GM23338 (cell line): ENCODE results near the gene TRUB2. TPM values are rescaled to one million over a fixed set of nuclear protein-coding genes. Genes with fewer than 3 reads are reported as not detected.

Experiments used
- ATAC-seq: fragments of 200-7000 bp; cut with Tn5 transposase; 3 replicates; pipeline ENCODE4 v1.9.1; 2020
- DNase-seq: peaks from one replicate; pipeline ENCODE4 v3.0.0-alpha.2; 2015; ENCODE audit warnings: low spot score
- H2AFZ ChIP-seq: fragments of 200-600 bp; sonication (generic); 2 replicates; pipeline ENCODE4 v1.8.0; 2016; ENCODE audit warnings: antibody characterized with exemption, mild to moderate bottlenecking, moderate library complexity
- H3F3A ChIP-seq: fragments of 200-600 bp; sonication (generic); replicated peaks from 2 replicates; pipeline ENCODE4 v1.8.0; 2017; ENCODE audit warnings: antibody characterized with exemption, mixed run types, low read depth
- H3K27ac ChIP-seq: fragments of 200-600 bp; sonication (generic); 2 replicates; pipeline ENCODE4 v1.6.1; 2016; ENCODE audit warnings: low read depth
- H3K27me3 ChIP-seq: fragments of 200-600 bp; sonication (generic); 2 replicates; pipeline ENCODE4 v1.8.0; 2016; ENCODE audit warnings: mild to moderate bottlenecking, mixed run types, moderate library complexity; ENCODE audit not compliant: insufficient read depth
- H3K36me3 ChIP-seq: fragments of 200-600 bp; sonication (generic); 2 replicates; pipeline ENCODE4 v1.8.0; 2016; ENCODE audit warnings: mild to moderate bottlenecking; ENCODE audit not compliant: insufficient read depth
- H3K4me1 ChIP-seq: fragments of 200-600 bp; sonication (generic); 2 replicates; pipeline ENCODE4 v1.8.0; 2016; ENCODE audit warnings: mild to moderate bottlenecking, moderate library complexity; ENCODE audit not compliant: insufficient read depth
- H3K4me2 ChIP-seq: fragments of 200-600 bp; sonication (generic); 2 replicates; pipeline ENCODE4 v1.7.1; 2017; ENCODE audit warnings: mixed run types
- H3K4me3 ChIP-seq: fragments of 200-600 bp; sonication (generic); 2 replicates; pipeline ENCODE4 v1.6.1; 2016; ENCODE audit warnings: mixed run types
- H3K79me2 ChIP-seq: fragments of 200-600 bp; sonication (generic); replicated peaks from 2 replicates; pipeline ENCODE4 v1.8.0; 2017; ENCODE audit warnings: mild to moderate bottlenecking; ENCODE audit not compliant: insufficient read depth
- H3K9me2 ChIP-seq: fragments of 200-600 bp; sonication (generic); 2 replicates; pipeline ENCODE4 v1.8.0; 2017; ENCODE audit not compliant: insufficient read depth
- H4K20me1 ChIP-seq: fragments of 200-600 bp; sonication (generic); replicated peaks from 2 replicates; pipeline ENCODE4 v1.8.0; 2017; ENCODE audit warnings: mild to moderate bottlenecking; ENCODE audit not compliant: insufficient read depth
- H3K27ac Mint-ChIP-seq: 2 replicates; pipeline ENCODE4 v1.8.0; 2020; ENCODE audit warnings: inconsistent platforms, mild to moderate bottlenecking, moderate library complexity, mixed read lengths
- H3K27me3 Mint-ChIP-seq: 3 replicates; pipeline ENCODE4 v1.8.0; 2022; ENCODE audit warnings: low read depth, mild to moderate bottlenecking, moderate library complexity, mixed read lengths, inconsistent platforms; ENCODE audit not compliant: insufficient read depth, poor library complexity
- H3K36me3 Mint-ChIP-seq: 3 replicates; pipeline ENCODE4 v1.8.0; 2021; ENCODE audit warnings: low read depth, mild to moderate bottlenecking, inconsistent platforms, moderate library complexity, mixed read lengths
- H3K4me1 Mint-ChIP-seq: 3 replicates; pipeline ENCODE4 v1.8.0; 2020; ENCODE audit warnings: mild to moderate bottlenecking, inconsistent platforms, mixed read lengths
- H3K4me3 Mint-ChIP-seq: 3 replicates; pipeline ENCODE4 v1.8.0; 2021; ENCODE audit warnings: moderate library complexity, mild to moderate bottlenecking, inconsistent platforms, mixed read lengths
- H3K9me3 Mint-ChIP-seq: 3 replicates; pipeline ENCODE4 v1.8.0; 2020; ENCODE audit warnings: moderate library complexity, mild to moderate bottlenecking, inconsistent platforms, mixed read lengths
- EZH2 ChIP-seq: fragments of 200-600 bp; sonication (generic); IDR thresholded peaks from one replicate; pipeline ENCODE4 v1.8.0; 2017; ENCODE audit warnings: antibody characterized with exemption, mild to moderate bottlenecking, low read depth; ENCODE audit not compliant: unreplicated experiment
- EZH2phosphoT487 ChIP-seq: fragments of 200-600 bp; sonication (generic); IDR thresholded peaks from one replicate; pipeline ENCODE4 v1.8.1; 2018; ENCODE audit warnings: antibody characterized with exemption; ENCODE audit not compliant: unreplicated experiment
- NANOG ChIP-seq: IDR thresholded peaks from 2 replicates; pipeline ENCODE4 v1.6.1; 2016; ENCODE audit warnings: antibody characterized with exemption, borderline replicate concordance
- POLR2AphosphoS5 ChIP-seq: IDR thresholded peaks from 2 replicates; pipeline ENCODE4 v1.6.1; 2016; ENCODE audit warnings: antibody characterized with exemption, low read depth
- STAT1 ChIP-seq: IDR thresholded peaks from one replicate; pipeline ENCODE4 v1.6.1; 2016; ENCODE audit warnings: antibody characterized with exemption; ENCODE audit not compliant: unreplicated experiment
- ZNF114 ChIP-seq: fragments of 250-450 bp; sonication (Bioruptor Pico); IDR thresholded peaks from 2 replicates; pipeline ENCODE4 v1.5.0; 2020; ENCODE audit warnings: mild to moderate bottlenecking, moderate library complexity
- polyA plus RNA-seq: library from polyadenylated mRNA; unstranded; fragments of >200 nt; fragmentation: Nextera tagmentation; extraction: Ambion mirVana; gene quantifications from 2 replicates; pipeline ENCODE4 v1.2.1, GENCODE V29; 2016
- total RNA-seq: library from RNA; depleted of rRNA; stranded (reverse); fragments of >200 nt; shearing (Covaris generic); gene quantifications from 2 replicates; pipeline ENCODE4 v1.2.3, GENCODE V29; 2014
- TF ChIP-seq, protein P1 (sequence below): fragments of 250-450 bp; sonication (Bioruptor Pico); IDR thresholded peaks from 2 replicates; pipeline ENCODE4 v1.5.0; 2020; ENCODE audit warnings: mild to moderate bottlenecking, moderate library complexity
- TF ChIP-seq, protein P2 (sequence below), 2 experiments: fragments of 200-600 bp in 1 of 2; sonication (generic) in 1 of 2; conservative IDR thresholded peaks; 2 replicates each; pipeline versions ENCODE4 v1.5.1 to v1.6.1; 2016 to 2017; ENCODE audit warnings: antibody characterized with exemption in 2 of 2, low read depth in 2 of 2, mild to moderate bottlenecking in 2 of 2, moderate library complexity in 1 of 2

Gene TRUB2
- total and polyA plus RNA-seq, 2 experiments from 2014 or later = 15.4 to 31.4 TPM

DNA sequence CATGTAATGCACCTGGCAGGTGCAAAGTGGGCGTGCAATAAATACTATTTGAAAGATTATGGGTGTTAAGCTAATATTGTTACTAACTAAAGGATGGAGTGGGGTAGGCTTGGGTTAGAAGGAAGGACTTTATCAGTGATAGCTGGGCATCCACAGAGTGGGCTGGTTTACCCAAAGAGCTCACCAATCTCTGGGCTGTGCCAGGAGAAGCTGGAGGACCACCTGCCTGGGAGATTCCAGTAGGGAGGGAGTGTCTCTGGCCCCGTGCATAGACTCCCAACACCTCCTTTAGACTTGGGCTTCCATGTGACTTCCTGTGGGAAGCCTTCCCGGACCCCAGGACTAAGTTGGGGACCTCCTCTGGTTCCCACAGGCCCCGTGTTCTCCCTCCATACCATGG is 43.3 kb upstream of the TRUB2 start (continued):
- TF ChIP-seq, protein P1, sequence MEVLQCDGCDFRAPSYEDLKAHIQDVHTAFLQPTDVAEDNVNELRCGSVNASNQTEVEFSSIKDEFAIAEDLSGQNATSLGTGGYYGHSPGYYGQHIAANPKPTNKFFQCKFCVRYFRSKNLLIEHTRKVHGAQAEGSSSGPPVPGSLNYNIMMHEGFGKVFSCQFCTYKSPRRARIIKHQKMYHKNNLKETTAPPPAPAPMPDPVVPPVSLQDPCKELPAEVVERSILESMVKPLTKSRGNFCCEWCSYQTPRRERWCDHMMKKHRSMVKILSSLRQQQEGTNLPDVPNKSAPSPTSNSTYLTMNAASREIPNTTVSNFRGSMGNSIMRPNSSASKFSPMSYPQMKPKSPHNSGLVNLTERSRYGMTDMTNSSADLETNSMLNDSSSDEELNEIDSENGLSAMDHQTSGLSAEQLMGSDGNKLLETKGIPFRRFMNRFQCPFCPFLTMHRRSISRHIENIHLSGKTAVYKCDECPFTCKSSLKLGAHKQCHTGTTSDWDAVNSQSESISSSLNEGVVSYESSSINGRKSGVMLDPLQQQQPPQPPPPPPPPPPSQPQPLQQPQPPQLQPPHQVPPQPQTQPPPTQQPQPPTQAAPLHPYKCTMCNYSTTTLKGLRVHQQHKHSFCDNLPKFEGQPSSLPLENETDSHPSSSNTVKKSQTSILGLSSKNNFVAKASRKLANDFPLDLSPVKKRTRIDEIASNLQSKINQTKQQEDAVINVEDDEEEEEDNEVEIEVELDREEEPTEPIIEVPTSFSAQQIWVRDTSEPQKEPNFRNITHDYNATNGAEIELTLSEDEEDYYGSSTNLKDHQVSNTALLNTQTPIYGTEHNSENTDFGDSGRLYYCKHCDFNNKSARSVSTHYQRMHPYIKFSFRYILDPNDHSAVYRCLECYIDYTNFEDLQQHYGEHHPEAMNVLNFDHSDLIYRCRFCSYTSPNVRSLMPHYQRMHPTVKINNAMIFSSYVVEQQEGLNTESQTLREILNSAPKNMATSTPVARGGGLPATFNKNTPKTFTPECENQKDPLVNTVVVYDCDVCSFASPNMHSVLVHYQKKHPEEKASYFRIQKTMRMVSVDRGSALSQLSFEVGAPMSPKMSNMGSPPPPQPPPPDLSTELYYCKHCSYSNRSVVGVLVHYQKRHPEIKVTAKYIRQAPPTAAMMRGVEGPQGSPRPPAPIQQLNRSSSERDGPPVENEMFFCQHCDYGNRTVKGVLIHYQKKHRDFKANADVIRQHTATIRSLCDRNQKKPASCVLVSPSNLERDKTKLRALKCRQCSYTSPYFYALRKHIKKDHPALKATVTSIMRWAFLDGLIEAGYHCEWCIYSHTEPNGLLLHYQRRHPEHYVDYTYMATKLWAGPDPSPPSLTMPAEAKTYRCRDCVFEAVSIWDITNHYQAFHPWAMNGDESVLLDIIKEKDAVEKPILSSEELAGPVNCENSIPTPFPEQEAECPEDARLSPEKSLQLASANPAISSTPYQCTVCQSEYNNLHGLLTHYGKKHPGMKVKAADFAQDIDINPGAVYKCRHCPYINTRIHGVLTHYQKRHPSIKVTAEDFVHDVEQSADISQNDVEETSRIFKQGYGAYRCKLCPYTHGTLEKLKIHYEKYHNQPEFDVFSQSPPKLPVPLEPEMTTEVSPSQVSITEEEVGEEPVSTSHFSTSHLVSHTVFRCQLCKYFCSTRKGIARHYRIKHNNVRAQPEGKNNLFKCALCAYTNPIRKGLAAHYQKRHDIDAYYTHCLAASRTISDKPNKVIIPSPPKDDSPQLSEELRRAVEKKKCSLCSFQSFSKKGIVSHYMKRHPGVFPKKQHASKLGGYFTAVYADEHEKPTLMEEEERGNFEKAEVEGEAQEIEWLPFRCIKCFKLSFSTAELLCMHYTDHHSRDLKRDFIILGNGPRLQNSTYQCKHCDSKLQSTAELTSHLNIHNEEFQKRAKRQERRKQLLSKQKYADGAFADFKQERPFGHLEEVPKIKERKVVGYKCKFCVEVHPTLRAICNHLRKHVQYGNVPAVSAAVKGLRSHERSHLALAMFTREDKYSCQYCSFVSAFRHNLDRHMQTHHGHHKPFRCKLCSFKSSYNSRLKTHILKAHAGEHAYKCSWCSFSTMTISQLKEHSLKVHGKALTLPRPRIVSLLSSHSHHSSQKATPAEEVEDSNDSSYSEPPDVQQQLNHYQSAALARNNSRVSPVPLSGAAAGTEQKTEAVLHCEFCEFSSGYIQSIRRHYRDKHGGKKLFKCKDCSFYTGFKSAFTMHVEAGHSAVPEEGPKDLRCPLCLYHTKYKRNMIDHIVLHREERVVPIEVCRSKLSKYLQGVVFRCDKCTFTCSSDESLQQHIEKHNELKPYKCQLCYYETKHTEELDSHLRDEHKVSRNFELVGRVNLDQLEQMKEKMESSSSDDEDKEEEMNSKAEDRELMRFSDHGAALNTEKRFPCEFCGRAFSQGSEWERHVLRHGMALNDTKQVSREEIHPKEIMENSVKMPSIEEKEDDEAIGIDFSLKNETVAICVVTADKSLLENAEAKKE (CRISPR knock-in tag) = no peak
- TF ChIP-seq POLR2AphosphoS5 (no peak), NANOG (no peak), STAT1 (no peak), EZH2phosphoT487 (no peak)

DNA sequence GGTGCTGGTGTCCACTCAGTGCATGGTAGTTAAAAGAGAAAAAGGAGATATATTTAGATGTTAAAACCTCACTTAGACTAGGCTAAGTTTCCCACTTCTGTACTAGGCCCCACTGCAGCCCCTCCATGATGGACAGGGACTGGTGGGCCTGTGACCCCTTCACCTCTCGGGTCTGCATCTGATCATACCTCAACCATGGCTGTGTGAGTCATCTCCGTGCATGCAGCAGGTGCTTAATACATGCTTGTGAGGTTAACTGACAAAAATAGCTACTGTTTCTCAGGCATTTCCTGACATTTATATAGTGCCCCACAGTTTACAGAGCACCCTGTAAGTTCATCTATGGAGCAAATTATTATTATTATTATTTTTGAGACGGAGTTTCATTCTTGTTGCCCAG is 40.5 kb upstream of the TRUB2 start:
- H3K4me3 Mint-ChIP-seq = no peak overlapping the region
- H3K4me3 ChIP-seq = no peak overlapping the region; the same call in 1 of the 2 replicates
- H3K4me1 Mint-ChIP-seq = peaks cover 28% of the 10 kb centered on the region
- no peaks in the 10 kb centered on the region for H3K79me2 ChIP-seq
- H2AFZ ChIP-seq = no peak overlapping the region
- peak overlapping the region; percentile 48; the same call in 1 of the 2 replicates for H3K4me2 ChIP-seq
- peaks cover 5% of the 10 kb centered on the region; the same call in 1 of the 2 replicates for H4K20me1 ChIP-seq
- H3K27me3 ChIP-seq = peaks cover 62% of the 10 kb centered on the region
- no peak for DNase-seq
- no peak overlapping the region for H3K27ac ChIP-seq
- peaks cover 11% of the 10 kb centered on the region for H3F3A ChIP-seq
- no peaks in the 10 kb centered on the region for H3K9me2 ChIP-seq
- no peaks in the 10 kb centered on the region; the same call in 2 of the 3 replicates for H3K36me3 Mint-ChIP-seq
- H3K4me1 ChIP-seq = peaks cover 33% of the 10 kb centered on the region
- H3K27me3 Mint-ChIP-seq = peaks cover 62% of the 10 kb centered on the region
- ATAC-seq = no peak
- no peaks in the 10 kb centered on the region for H3K36me3 ChIP-seq
- H3K9me3 Mint-ChIP-seq = peaks cover 6% of the 10 kb centered on the region; the same call in 2 of the 3 replicates
- H3K27ac Mint-ChIP-seq = no peak overlapping the region
- TF ChIP-seq NANOG (no peak), EZH2 (no peak), STAT1 (no peak), ZNF114 (CRISPR knock-in tag) (no peak)
- TF ChIP-seq, protein P2, sequence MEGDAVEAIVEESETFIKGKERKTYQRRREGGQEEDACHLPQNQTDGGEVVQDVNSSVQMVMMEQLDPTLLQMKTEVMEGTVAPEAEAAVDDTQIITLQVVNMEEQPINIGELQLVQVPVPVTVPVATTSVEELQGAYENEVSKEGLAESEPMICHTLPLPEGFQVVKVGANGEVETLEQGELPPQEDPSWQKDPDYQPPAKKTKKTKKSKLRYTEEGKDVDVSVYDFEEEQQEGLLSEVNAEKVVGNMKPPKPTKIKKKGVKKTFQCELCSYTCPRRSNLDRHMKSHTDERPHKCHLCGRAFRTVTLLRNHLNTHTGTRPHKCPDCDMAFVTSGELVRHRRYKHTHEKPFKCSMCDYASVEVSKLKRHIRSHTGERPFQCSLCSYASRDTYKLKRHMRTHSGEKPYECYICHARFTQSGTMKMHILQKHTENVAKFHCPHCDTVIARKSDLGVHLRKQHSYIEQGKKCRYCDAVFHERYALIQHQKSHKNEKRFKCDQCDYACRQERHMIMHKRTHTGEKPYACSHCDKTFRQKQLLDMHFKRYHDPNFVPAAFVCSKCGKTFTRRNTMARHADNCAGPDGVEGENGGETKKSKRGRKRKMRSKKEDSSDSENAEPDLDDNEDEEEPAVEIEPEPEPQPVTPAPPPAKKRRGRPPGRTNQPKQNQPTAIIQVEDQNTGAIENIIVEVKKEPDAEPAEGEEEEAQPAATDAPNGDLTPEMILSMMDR (conservative IDR thresholded peaks at IDR 0.05; ENCODE audit: low read depth in 2 of 2) = no peak
- TF ChIP-seq, protein P1 (CRISPR knock-in tag) = no peak
